Measurements from ENCODE around the gene SLC6A11. TPM values are rescaled to one million over a fixed set of nuclear protein-coding genes. Genes with fewer than 3 reads are reported as not detected.

The SLC6A11 gene
- total RNA-seq, 1 experiment from 2014 or later, result not detected

GRCh38 chr3:10788451-10788850 is 27.6 kb upstream of the SLC6A11 start:
- Mint-ChIP-seq H3K4me1 (ENCODE audit: low read depth, unreplicated experiment) (no peaks in the 10 kb centered on the region), H3K4me3 (ENCODE audit: unreplicated experiment) (no peak overlapping the region), H3K27ac (ENCODE audit: unreplicated experiment) (no peak overlapping the region), H3K27me3 (ENCODE audit: insufficient read depth, unreplicated experiment) (peaks cover 3% of the 10 kb centered on the region), H3K9me3 (ENCODE audit: unreplicated experiment) (no peaks in the 10 kb centered on the region), H3K36me3 (ENCODE audit: insufficient read depth, unreplicated experiment) (no peaks in the 10 kb centered on the region)
- intact Hi-C loops (cut with micrococcal nuclease; ENCODE audit: unreplicated experiment), result no loop called here
- TF ChIP-seq CTCF (IDR thresholded peaks at IDR 0.05; ENCODE audit: insufficient read depth in 1 of 2, low read depth in 1 of 2, low read length in 1 of 2, severe bottlenecking in 1 of 2, unreplicated experiment in 1 of 2), result no peak
- CTCF ChIA-PET, result no interaction called here
- Histone ChIP-seq H3K27me3 (replicated peaks; ENCODE audit: control insufficient read depth, insufficient read depth, low read length) (no peaks in the 10 kb centered on the region), H3K4me1 (no peaks in the 10 kb centered on the region), H3K4me3 (ENCODE audit: low read depth, low read length) (no peak overlapping the region), H3K36me3 (ENCODE audit: control insufficient read depth, insufficient read depth, low read length) (no peaks in the 10 kb centered on the region), H3K9me3 (no peaks in the 10 kb centered on the region)
- BruUV-seq (replicated peaks), result no TSS peak
- POLR2A ChIA-PET, result no interaction called here
- no peak for DNase-seq

GRCh38 chr3:10790713-10791112 is 25.3 kb upstream of the SLC6A11 start:
- Histone ChIP-seq H3K27me3 (replicated peaks; ENCODE audit: control insufficient read depth, insufficient read depth, low read length) (no peaks in the 10 kb centered on the region), H3K4me3 (ENCODE audit: low read depth, low read length) (no peak overlapping the region), H3K36me3 (ENCODE audit: control insufficient read depth, insufficient read depth, low read length) (no peaks in the 10 kb centered on the region), H3K4me1 (no peaks in the 10 kb centered on the region), H3K9me3 (no peaks in the 10 kb centered on the region)
- intact Hi-C loops (cut with micrococcal nuclease; ENCODE audit: unreplicated experiment), result no loop called here
- ChIA-PET CTCF (no interaction called here), POLR2A (no interaction called here)
- no TSS peak for BruUV-seq (replicated peaks)
- no peak overlapping the region for H3K4me3 Mint-ChIP-seq (ENCODE audit: unreplicated experiment)
- H3K27me3 Mint-ChIP-seq (ENCODE audit: insufficient read depth, unreplicated experiment), result peaks cover 3% of the 10 kb centered on the region
- no peaks in the 10 kb centered on the region for H3K4me1 Mint-ChIP-seq (ENCODE audit: low read depth, unreplicated experiment)
- H3K36me3 Mint-ChIP-seq (ENCODE audit: insufficient read depth, unreplicated experiment), result no peaks in the 10 kb centered on the region
- no peak for DNase-seq
- no peaks in the 10 kb centered on the region for H3K9me3 Mint-ChIP-seq (ENCODE audit: unreplicated experiment)
- no peak overlapping the region for H3K27ac Mint-ChIP-seq (ENCODE audit: unreplicated experiment)
- no peak for TF ChIP-seq CTCF (IDR thresholded peaks at IDR 0.05; ENCODE audit: insufficient read depth in 1 of 2, low read depth in 1 of 2, low read length in 1 of 2, severe bottlenecking in 1 of 2, unreplicated experiment in 1 of 2)

- Histone ChIP-seq H3K9me3 (no peaks in the 10 kb centered on the region), H3K27me3 (replicated peaks; ENCODE audit: control insufficient read depth, insufficient read depth, low read length) (no peaks in the 10 kb centered on the region), H3K36me3 (ENCODE audit: control insufficient read depth, insufficient read depth, low read length) (no peaks in the 10 kb centered on the region), H3K4me1 (no peaks in the 10 kb centered on the region), H3K4me3 (ENCODE audit: low read depth, low read length) (no peak overlapping the region)
- no peaks in the 10 kb centered on the region for H3K36me3 Mint-ChIP-seq (ENCODE audit: insufficient read depth, unreplicated experiment)
- ChIA-PET CTCF (no interaction called here), POLR2A (no interaction called here)
- H3K27ac Mint-ChIP-seq (ENCODE audit: unreplicated experiment), result no peak overlapping the region
- H3K4me3 Mint-ChIP-seq (ENCODE audit: unreplicated experiment), result no peak overlapping the region
- H3K4me1 Mint-ChIP-seq (ENCODE audit: low read depth, unreplicated experiment), result no peaks in the 10 kb centered on the region
- peaks cover 3% of the 10 kb centered on the region for H3K27me3 Mint-ChIP-seq (ENCODE audit: insufficient read depth, unreplicated experiment)
- H3K9me3 Mint-ChIP-seq (ENCODE audit: unreplicated experiment), result no peaks in the 10 kb centered on the region
- DNase-seq, result no peak
- intact Hi-C loops (cut with micrococcal nuclease; ENCODE audit: unreplicated experiment), result no loop called here
- no TSS peak for BruUV-seq (replicated peaks)
- no peak for TF ChIP-seq CTCF (IDR thresholded peaks at IDR 0.05; ENCODE audit: insufficient read depth in 1 of 2, low read depth in 1 of 2, low read length in 1 of 2, severe bottlenecking in 1 of 2, unreplicated experiment in 1 of 2)
These were observed 23.8 kb upstream of the SLC6A11 start for GRCh38 chr3:10792208-10792607.
